Activated T-helper 1 cell treated with Interleukin-2 at 50 U/mL for 16 hours (primary cell): Measurements from ENCODE around the gene COP1.
"Not testable (repeated sequence)": the region's sequence is repeated elsewhere in the genome, so short reads cannot be mapped to it uniquely, and the experiment has no call there.

Experiments used
- DNase-seq: peaks from one replicate; pipeline ENCODE4 v3.0.0-alpha.2; 2020; ENCODE audit warnings: low read depth

The COP1 gene

GRCh38 chr1:176122282-176122681 is 84.8 kb downstream of the COP1 start:
- no peak for DNase-seq

- DNase-seq: no peak
These were observed 87.5 kb downstream of the COP1 start for GRCh38 chr1:176119549-176119948.

- no peak for DNase-seq
These were observed 88.1 kb downstream of the COP1 start for GRCh38 chr1:176118985-176119384.

GRCh38 chr1:176111835-176112234 is 95.3 kb downstream of the COP1 start:
- no peak for DNase-seq

GRCh38 chr1:176110203-176110602 is 96.9 kb downstream of the COP1 start:
- no peak for DNase-seq

GRCh38 chr1:176102768-176103350 is 104.2 kb downstream of the COP1 start:
- DNase-seq: no peak

- no peak for DNase-seq
These were observed 105.0 kb downstream of the COP1 start for GRCh38 chr1:176101951-176102642.

GRCh38 chr1:176098560-176098959 is 108.5 kb downstream of the COP1 start:
- DNase-seq: no peak

GRCh38 chr1:176096015-176096414 is 111.1 kb downstream of the COP1 start:
- no peak for DNase-seq

GRCh38 chr1:176090766-176091165 is 116.3 kb downstream of the COP1 start:
- no peak for DNase-seq

- not testable (repeated sequence) for DNase-seq
These were observed 119.3 kb downstream of the COP1 start for GRCh38 chr1:176087746-176088145.

GRCh38 chr1:176073524-176074157 is 133.4 kb downstream of the COP1 start:
- DNase-seq: no peak

- DNase-seq: no peak
These were observed 138.2 kb downstream of the COP1 start for GRCh38 chr1:176068901-176069300.

- no peak for DNase-seq
These were observed 138.8 kb downstream of the COP1 start for GRCh38 chr1:176068256-176068655.

GRCh38 chr1:176066709-176067108 is 140.4 kb downstream of the COP1 start:
- DNase-seq: no peak

- DNase-seq: no peak
These were observed 148.4 kb downstream of the COP1 start for GRCh38 chr1:176058686-176059085.

GRCh38 chr1:176056312-176056711 is 150.8 kb downstream of the COP1 start:
- no peak for DNase-seq

GRCh38 chr1:176055398-176055797 is 151.7 kb downstream of the COP1 start:
- DNase-seq: no peak

- no peak for DNase-seq
These were observed 155.1 kb downstream of the COP1 start for GRCh38 chr1:176051902-176052518.

GRCh38 chr1:176051402-176051801 is 155.7 kb downstream of the COP1 start:
- DNase-seq: no peak

- DNase-seq: no peak
These were observed 157.5 kb downstream of the COP1 start for GRCh38 chr1:176049582-176049981.

GRCh38 chr1:176046926-176047325 is 160.2 kb downstream of the COP1 start:
- DNase-seq: no peak

GRCh38 chr1:176043537-176043936 is 163.5 kb downstream of the COP1 start:
- no peak for DNase-seq
